Osteoblast (primary cell): ENCODE measurements around the gene B4GALNT2. TPM values are rescaled to one million over a fixed set of nuclear protein-coding genes. Genes with fewer than 3 reads are reported as not detected.
A peak's percentile ranks its signal among the peaks of the same experiment; 100 is the strongest.

Experiments
- DNase-seq: peaks from one replicate; pipeline ENCODE4 v3.0.0; 2011; ENCODE audit warnings: low spot score, mixed read lengths; ENCODE audit not compliant: insufficient read length; ENCODE audit errors: missing footprints
- H2AFZ ChIP-seq: 2 replicates; pipeline ENCODE4 v1.6.0; 2011; ENCODE audit warnings: mild to moderate bottlenecking, low read length
- H3K27ac ChIP-seq: 2 replicates; pipeline ENCODE4 v1.5.1; 2011; ENCODE audit warnings: mild to moderate bottlenecking, low read depth, low read length, moderate library complexity
- H3K27me3 ChIP-seq: 2 replicates; pipeline ENCODE4 v1.6.0; 2012; ENCODE audit warnings: mild to moderate bottlenecking, control low read depth, inconsistent platforms, low read length, moderate library complexity; ENCODE audit not compliant: insufficient read depth
- H3K36me3 ChIP-seq: 2 replicates; pipeline ENCODE4 v1.5.1; 2011; ENCODE audit warnings: mild to moderate bottlenecking, low read length, control low read depth, moderate library complexity; ENCODE audit not compliant: insufficient read depth
- H3K4me1 ChIP-seq: 2 replicates; pipeline ENCODE4 v1.5.1; 2011; ENCODE audit warnings: mild to moderate bottlenecking, low read length, control low read depth, moderate library complexity; ENCODE audit not compliant: insufficient read depth
- H3K4me2 ChIP-seq: 2 replicates; pipeline ENCODE4 v1.6.0; 2011; ENCODE audit warnings: mild to moderate bottlenecking, low read length; ENCODE audit not compliant: insufficient read depth
- H3K4me3 ChIP-seq: fragments of 200-600 bp; sonication (generic); 3 replicates; pipeline ENCODE4 v1.5.1; 2012; ENCODE audit warnings: mild to moderate bottlenecking, low read length, inconsistent platforms; ENCODE audit not compliant: insufficient read depth
- H3K79me2 ChIP-seq: 2 replicates; pipeline ENCODE4 v1.6.0; 2012; ENCODE audit warnings: mild to moderate bottlenecking, low read length, control low read depth, inconsistent platforms; ENCODE audit not compliant: insufficient read depth
- H3K9me3 ChIP-seq: 2 replicates; pipeline ENCODE4 v1.5.1; 2011; ENCODE audit warnings: low read depth, low read length, control low read depth
- H4K20me1 ChIP-seq: 2 replicates; pipeline ENCODE4 v1.6.0; 2012; ENCODE audit warnings: mild to moderate bottlenecking, low read length, control low read depth; ENCODE audit not compliant: insufficient read depth
- CTCF ChIP-seq: IDR thresholded peaks from 2 replicates; pipeline ENCODE4 v1.5.1; 2011; ENCODE audit warnings: mild to moderate bottlenecking, low read depth, low read length, moderate library complexity; ENCODE audit errors: extremely low read depth
- total RNA-seq: library from RNA; depleted of rRNA; stranded (reverse); fragments of >200 nt; gene quantifications from 2 replicates; pipeline ENCODE4 v1.2.3, GENCODE V29; 2012

Gene B4GALNT2
- total RNA-seq, 1 donor = under 0.01 TPM

- Histone ChIP-seq H3K4me2 (peak overlapping the region; percentile 87), H3K36me3 (no peaks in the 10 kb centered on the region), H3K79me2 (no peaks in the 10 kb centered on the region), H3K27me3 (no peaks in the 10 kb centered on the region), H3K27ac (peak overlapping the region; percentile 78), H4K20me1 (no peaks in the 10 kb centered on the region), H2AFZ (peak overlapping the region; percentile 98), H3K9me3 (no peaks in the 10 kb centered on the region), H3K4me1 (peaks cover 19% of the 10 kb centered on the region), H3K4me3 (peak overlapping the region; percentile 86)
- DNase-seq = peak; percentile 62
- TF ChIP-seq CTCF = no peak
Observed at GRCh38 chr17:49193513-49194296, 61.1 kb downstream of the B4GALNT2 start.

GRCh38 chr17:49194297-49194607 is 61.7 kb downstream of the B4GALNT2 start:
- no peak overlapping the region for H2AFZ ChIP-seq
- peaks cover 19% of the 10 kb centered on the region for H3K4me1 ChIP-seq
- no peaks in the 10 kb centered on the region for H4K20me1 ChIP-seq
- TF ChIP-seq CTCF = no peak
- H3K79me2 ChIP-seq = no peaks in the 10 kb centered on the region
- no peaks in the 10 kb centered on the region for H3K9me3 ChIP-seq
- peak overlapping the region; percentile 86 for H3K4me3 ChIP-seq
- H3K27ac ChIP-seq = no peak overlapping the region
- no peaks in the 10 kb centered on the region for H3K36me3 ChIP-seq
- no peaks in the 10 kb centered on the region for H3K27me3 ChIP-seq
- DNase-seq = no peak
- H3K4me2 ChIP-seq = peak overlapping the region; percentile 87

- H3K27me3 ChIP-seq = no peaks in the 10 kb centered on the region
- no peak for DNase-seq
- no peak overlapping the region for H3K4me3 ChIP-seq
- no peak overlapping the region for H3K27ac ChIP-seq
- H2AFZ ChIP-seq = no peak overlapping the region
- H3K79me2 ChIP-seq = no peaks in the 10 kb centered on the region
- peaks cover 19% of the 10 kb centered on the region for H3K4me1 ChIP-seq
- no peak overlapping the region for H3K4me2 ChIP-seq
- no peaks in the 10 kb centered on the region for H3K36me3 ChIP-seq
- no peaks in the 10 kb centered on the region for H3K9me3 ChIP-seq
- no peak for TF ChIP-seq CTCF
- H4K20me1 ChIP-seq = no peaks in the 10 kb centered on the region
Observed at GRCh38 chr17:49195751-49196150, 63.2 kb downstream of the B4GALNT2 start.

DNA sequence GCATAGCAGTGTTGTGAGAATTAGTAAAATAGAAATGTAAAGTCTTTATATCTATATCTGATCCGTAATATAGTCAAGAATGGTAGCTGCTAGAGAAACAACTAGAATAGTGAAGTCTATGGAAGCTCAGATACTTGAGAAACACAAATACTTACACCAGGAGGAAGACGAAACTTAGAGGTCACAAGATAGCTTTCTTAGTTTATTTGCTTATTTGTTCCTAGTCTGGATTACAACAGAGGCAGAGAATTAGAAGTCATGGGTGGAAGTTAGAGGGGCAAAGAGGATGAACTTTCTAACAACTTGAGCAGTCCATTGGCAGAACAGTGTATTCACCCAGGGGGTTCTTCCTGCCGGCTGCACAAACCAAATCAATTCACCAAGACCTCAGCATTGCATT is 64.0 kb downstream of the B4GALNT2 start:
- Histone ChIP-seq H2AFZ (no peak overlapping the region), H3K4me1 (peaks cover 18% of the 10 kb centered on the region), H3K4me2 (no peak overlapping the region), H4K20me1 (no peaks in the 10 kb centered on the region), H3K79me2 (no peaks in the 10 kb centered on the region), H3K36me3 (no peaks in the 10 kb centered on the region), H3K4me3 (no peak overlapping the region), H3K9me3 (no peaks in the 10 kb centered on the region), H3K27ac (no peak overlapping the region), H3K27me3 (no peaks in the 10 kb centered on the region)
- no peak for DNase-seq
- TF ChIP-seq CTCF = no peak
